Heart right ventricle (tissue), 16 donors: ENCODE data around the gene SLC11A1. TPM values are rescaled to one million over a fixed set of nuclear protein-coding genes. Genes with fewer than 3 reads are reported as not detected.

Source experiments
- ATAC-seq, 8 donors: fragments of 200-7000 bp; cut with Tn5 transposase; one replicate each; pipeline ENCODE4 v1.9.1; 2020; ENCODE audit warnings: mild to moderate bottlenecking in 8 of 8, moderate library complexity in 8 of 8, moderate number of reproducible peaks in 1 of 8
- DNase-seq, 2 donors: peaks; one replicate each; pipeline ENCODE4 v3.0.0-alpha.2; 2020
- H3K27ac ChIP-seq, 10 donors: fragments of 200-600 bp; sonication (generic) in 2 of 10; one replicate each; pipeline versions ENCODE4 v1.5.0 to v1.8.0; 2020 to 2022; ENCODE audit warnings: mild to moderate bottlenecking in 3 of 10
- H3K27me3 ChIP-seq, 7 donors: fragments of 200-600 bp; one replicate each; pipeline ENCODE4 v1.8.0; 2021 to 2022; ENCODE audit warnings: mild to moderate bottlenecking in 2 of 7
- H3K36me3 ChIP-seq, 9 donors: fragments of 200-600 bp; sonication (generic) in 1 of 9; one replicate each; pipeline versions ENCODE4 v1.5.0 to v1.8.0; 2020 to 2022; ENCODE audit warnings: mild to moderate bottlenecking in 2 of 9
- H3K4me1 ChIP-seq, 9 donors: fragments of 200-600 bp; sonication (generic) in 1 of 9; one replicate each; pipeline versions ENCODE4 v1.5.0 to v1.8.0; 2020 to 2022; ENCODE audit warnings: mild to moderate bottlenecking in 4 of 9
- H3K4me3 ChIP-seq, 10 donors: fragments of 200-600 bp; sonication (generic) in 2 of 10; one replicate each; pipeline versions ENCODE4 v1.5.0 to v1.8.0; 2020 to 2022; ENCODE audit warnings: mild to moderate bottlenecking in 7 of 10, moderate library complexity in 2 of 10
- H3K9me3 ChIP-seq, 11 donors: fragments of 200-600 bp in 10 of 11; sonication (generic) in 2 of 11; one replicate each; pipeline versions ENCODE4 v1.5.0 to v1.8.0; 2013 to 2022; ENCODE audit warnings: mild to moderate bottlenecking in 2 of 11, control low read depth in 1 of 11, moderate library complexity in 1 of 11
- WGBS, 2 donors: extraction: QIAGEN DNeasy Blood & Tissue Kit; methylation state at CpG; one replicate each; pipeline ENCODE4 v1.1.7; 2013; ENCODE audit warnings: inconsistent platforms in 1 of 2; 5-methylcytosine and 5-hydroxymethylcytosine counted together
- intact Hi-C, 10 donors: fragments of 100-400 bp; cut with DNase I; formaldehyde crosslinking; loops; one replicate each; pipeline versions ENCODE4 v1.11.1 to v1.14.2; 2022
- polyA plus RNA-seq, 2 donors: library from polyadenylated mRNA; stranded (reverse); fragments of 200-250 nt; gene quantifications; one replicate each; pipeline ENCODE4 v1.2.3, GENCODE V29; 2013
- total RNA-seq, 10 donors: library from RNA; stranded (reverse); fragmentation: NEBNext Ultra II Directional in 3 of 10; extraction: Animal tissue kit (Norgen Biotek cat#: 25700) in 3 of 10; gene quantifications; one replicate each; pipeline versions ENCODE4 v1.2.1 to v1.2.4, GENCODE V29; 2021 to 2023
- TF ChIP-seq, protein P1 (sequence below), 9 donors: fragments of 200-600 bp; sonication (generic) in 2 of 9; IDR thresholded peaks; one replicate each; pipeline versions ENCODE4 v1.5.0 to v1.8.0; 2021 to 2022; ENCODE audit warnings: antibody characterized with exemption in 9 of 9, mild to moderate bottlenecking in 5 of 9, moderate library complexity in 1 of 9
- donor health status: Arrhythmogenic right ventricular cardiomyopathy.
- donor health status: ischemic (EF 13 %, LVEDD 7.1; RV severe dilation, severe dysfunction).
- donor health status: healthy with polysubstance abuse.
- donor health status: DM: no; HTN: yes; CAD: no.
- donor health status: DM: no; HTN: no; CAD: no.
- donor health status: ischemic (EF 25% LVEDD 6.9; RV normal size, moderate dysfunction).
- donor health status: ischemic (EF 25% LVEDD 5.7; RV mildly dilated, moderate dysfunction).
- donor health status: healthy.
- donor health status: DM: yes; HTN: yes; CAD: no.
- donor health status: Ischemic cardiomyopathy.
- donor health status: ischemic (EF 35%, LVEDD 5.7; RV mildly dilated, moderate dysfunction).
- donor health status: nonischemic (EF 11% LVEDD 7.7; RV severe dilation, severe dysfunction).
- donor health status: DM: yes; HTN: yes; CAD: no.
- donor health status: PGD.
- donor health status: ischemic (EF 29% LVEDD 5.4; RV normal size, mild dysfunction).
- donor health status: nonischemic (EF 23%, LVEDD 6.1; RV moderate dilation, normal function).

The SLC11A1 gene
- total and polyA plus RNA-seq, 12 donors: 0.64 to 9.1 (median 4.4) TPM

DNA sequence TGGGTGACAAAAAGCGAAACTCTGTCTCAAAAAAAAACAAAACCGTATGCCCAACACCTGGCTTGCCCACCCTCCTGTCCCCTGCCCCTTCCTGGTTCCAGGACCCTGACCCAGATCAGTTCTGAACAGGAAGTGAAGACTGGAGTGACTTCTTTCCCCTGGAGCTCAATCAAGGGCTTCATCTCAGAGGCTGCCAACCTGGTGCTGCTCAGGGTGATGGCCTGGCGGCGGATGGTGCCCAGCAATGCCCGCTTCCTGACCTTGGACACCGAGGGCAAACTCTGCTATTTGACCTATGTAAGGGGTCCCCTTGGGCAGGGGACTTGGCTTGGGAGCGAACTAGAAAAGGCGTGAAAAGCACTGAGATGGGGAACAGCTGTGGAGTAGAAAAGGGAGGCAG, 19.5 kb upstream of the SLC11A1 start:
- DNase-seq: no peak
- intact Hi-C loops: no loop called here

DNA sequence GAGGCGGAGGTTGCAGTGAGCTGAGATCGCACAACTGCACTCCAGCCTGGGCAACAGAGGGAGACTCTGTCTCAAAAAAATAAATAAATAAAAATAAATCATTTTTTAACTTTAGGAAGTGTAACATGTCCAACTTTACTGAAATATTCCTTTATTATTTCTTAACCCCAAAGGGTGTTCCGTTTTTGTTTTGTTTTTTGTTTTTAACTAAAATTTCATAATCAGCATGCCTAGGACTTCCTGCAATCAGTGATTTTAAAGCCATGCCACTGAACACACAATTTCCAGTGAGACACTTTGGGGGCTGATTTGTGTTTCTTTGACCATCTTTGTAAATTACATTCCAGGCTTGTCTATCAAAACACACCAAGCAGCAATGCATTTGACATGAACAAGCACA, 18.3 kb upstream of the SLC11A1 start:
- H3K4me3 ChIP-seq: no peak overlapping the region
- no peak for DNase-seq
- H3K36me3 ChIP-seq: no peaks in the 10 kb centered on the region
- H3K27ac ChIP-seq: peak overlapping the region in 2 of 10 donors; percentile 5 to 86
- no peak for ATAC-seq
- H3K9me3 ChIP-seq: peaks cover 0 to 11% (median 7%) of the 10 kb centered on the region in 11 donors
- intact Hi-C loops: no loop called here
- TF ChIP-seq, protein P1, sequence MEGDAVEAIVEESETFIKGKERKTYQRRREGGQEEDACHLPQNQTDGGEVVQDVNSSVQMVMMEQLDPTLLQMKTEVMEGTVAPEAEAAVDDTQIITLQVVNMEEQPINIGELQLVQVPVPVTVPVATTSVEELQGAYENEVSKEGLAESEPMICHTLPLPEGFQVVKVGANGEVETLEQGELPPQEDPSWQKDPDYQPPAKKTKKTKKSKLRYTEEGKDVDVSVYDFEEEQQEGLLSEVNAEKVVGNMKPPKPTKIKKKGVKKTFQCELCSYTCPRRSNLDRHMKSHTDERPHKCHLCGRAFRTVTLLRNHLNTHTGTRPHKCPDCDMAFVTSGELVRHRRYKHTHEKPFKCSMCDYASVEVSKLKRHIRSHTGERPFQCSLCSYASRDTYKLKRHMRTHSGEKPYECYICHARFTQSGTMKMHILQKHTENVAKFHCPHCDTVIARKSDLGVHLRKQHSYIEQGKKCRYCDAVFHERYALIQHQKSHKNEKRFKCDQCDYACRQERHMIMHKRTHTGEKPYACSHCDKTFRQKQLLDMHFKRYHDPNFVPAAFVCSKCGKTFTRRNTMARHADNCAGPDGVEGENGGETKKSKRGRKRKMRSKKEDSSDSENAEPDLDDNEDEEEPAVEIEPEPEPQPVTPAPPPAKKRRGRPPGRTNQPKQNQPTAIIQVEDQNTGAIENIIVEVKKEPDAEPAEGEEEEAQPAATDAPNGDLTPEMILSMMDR (IDR thresholded peaks at IDR 0.05): no peak
- H3K4me1 ChIP-seq: peaks cover 0 to 59% (median 9%) of the 10 kb centered on the region in 9 donors
- 79 to 93% methylated on average over 3 of the region's 3 CpGs for WGBS, 2 donors
- no peaks in the 10 kb centered on the region for H3K27me3 ChIP-seq

More for the DNA sequence above, 19.5 kb upstream of the SLC11A1 start:
- Histone ChIP-seq H3K4me3 (no peak overlapping the region), H3K4me1 (peaks cover 0 to 47% (median 3%) of the 10 kb centered on the region in 9 donors), H3K9me3 (peaks cover 0 to 11% (median 7%) of the 10 kb centered on the region in 11 donors), H3K27ac (peak overlapping the region in 1 of 10 donors; percentile 86), H3K27me3 (no peaks in the 10 kb centered on the region), H3K36me3 (no peaks in the 10 kb centered on the region)
- TF ChIP-seq, protein P1 (IDR thresholded peaks at IDR 0.05): no peak
- ATAC-seq: no peak
- WGBS, 2 donors: 91 to 93% methylated on average over 8 of the region's 8 CpGs

DNA sequence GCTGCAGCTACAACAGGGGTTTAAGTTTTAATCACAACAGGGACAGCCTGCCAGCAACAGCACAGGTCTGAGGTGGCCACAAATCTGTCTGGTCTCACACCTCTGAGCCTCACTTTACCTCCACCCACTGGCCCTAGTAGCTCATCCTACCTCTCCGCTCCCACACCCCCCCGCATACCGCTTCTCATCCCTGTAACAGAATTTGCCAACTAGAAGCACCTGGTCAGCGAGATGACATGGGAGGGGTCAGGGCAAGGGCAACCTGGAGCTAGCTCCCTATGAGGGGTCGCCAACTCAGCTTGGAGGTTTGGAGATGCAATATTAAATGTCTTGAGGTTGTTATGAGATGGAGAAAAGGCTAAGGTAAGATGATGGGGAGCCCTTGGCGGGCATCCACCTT, 17.9 kb upstream of the SLC11A1 start:
- H3K27ac ChIP-seq: peak overlapping the region in 2 of 10 donors; percentile 5 to 86
- DNase-seq: no peak

DNA sequence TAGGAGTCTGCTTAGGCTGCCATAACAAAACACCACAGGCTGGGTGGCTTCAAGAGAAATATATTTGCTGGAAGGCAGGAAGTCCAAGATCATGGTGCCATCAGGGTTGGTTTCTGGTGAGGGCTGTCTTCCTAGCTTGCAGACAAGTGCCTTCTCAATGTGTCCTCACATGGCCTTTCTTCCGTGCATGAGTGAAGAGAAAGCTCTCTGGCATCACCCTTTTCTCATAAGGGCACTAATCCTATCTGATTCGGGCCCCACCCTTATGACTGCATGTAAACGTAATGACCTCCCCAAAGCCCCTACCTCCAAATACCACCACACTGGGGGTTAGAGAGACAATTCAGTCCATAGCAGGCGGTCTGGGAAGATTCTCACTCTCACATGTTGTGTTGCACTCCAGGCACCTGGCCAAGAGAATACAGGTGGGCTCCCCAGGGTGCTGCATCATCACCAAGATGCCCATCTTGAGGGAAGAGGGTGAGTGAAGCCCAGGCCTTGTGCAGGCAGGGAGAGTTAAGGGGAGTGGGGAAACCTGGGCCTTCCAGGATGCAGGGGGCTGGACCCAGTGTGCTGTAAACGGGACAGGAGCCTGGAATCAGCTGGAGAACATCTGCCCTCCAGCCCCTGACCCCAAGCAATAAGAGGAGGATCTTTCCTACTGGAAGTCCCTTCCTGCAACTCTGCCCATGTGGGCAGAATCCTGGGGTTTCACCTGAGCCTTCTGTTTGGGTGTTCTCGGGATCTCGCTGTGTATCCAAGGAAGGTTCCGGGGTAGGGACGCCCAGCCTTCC, 15.3 kb upstream of the SLC11A1 start:
- intact Hi-C loops: loop anchor here in 1 of 10 donors (2.0 kb wide), 1 partner anchor 30 kb away; no protein-coding TSS in a partner anchor
- TF ChIP-seq, protein P1 (IDR thresholded peaks at IDR 0.05): no peak
- H3K27ac ChIP-seq: peak overlapping the region; percentile 87 to 99 (median 94)
- H3K4me3 ChIP-seq: peak overlapping the region in 8 of 10 donors; percentile 38 to 67 (median 60)
- peaks cover 0 to 11% (median 7%) of the 10 kb centered on the region in 11 donors for H3K9me3 ChIP-seq
- H3K36me3 ChIP-seq: no peaks in the 10 kb centered on the region
- 84 to 95% methylated on average over 9 of the region's 9 CpGs for WGBS, 2 donors
- ATAC-seq (no peak), DNase-seq (no peak)
- H3K4me1 ChIP-seq: peaks cover 0 to 72% (median 13%) of the 10 kb centered on the region in 9 donors
- no peaks in the 10 kb centered on the region for H3K27me3 ChIP-seq

More for the DNA sequence above, 17.9 kb upstream of the SLC11A1 start:
- Histone ChIP-seq H3K9me3 (peaks cover 0 to 11% (median 7%) of the 10 kb centered on the region in 11 donors), H3K36me3 (no peaks in the 10 kb centered on the region), H3K27me3 (no peaks in the 10 kb centered on the region), H3K4me1 (peaks cover 0 to 63% (median 12%) of the 10 kb centered on the region in 9 donors), H3K4me3 (no peak overlapping the region)
- TF ChIP-seq, protein P1 (IDR thresholded peaks at IDR 0.05): no peak
- intact Hi-C loops: no loop called here
- no peak for ATAC-seq
- 77 to 79% methylated on average over 6 of the region's 6 CpGs for WGBS, 2 donors
